Measurements from ENCODE around the gene MAG.

The MAG gene

DNA sequence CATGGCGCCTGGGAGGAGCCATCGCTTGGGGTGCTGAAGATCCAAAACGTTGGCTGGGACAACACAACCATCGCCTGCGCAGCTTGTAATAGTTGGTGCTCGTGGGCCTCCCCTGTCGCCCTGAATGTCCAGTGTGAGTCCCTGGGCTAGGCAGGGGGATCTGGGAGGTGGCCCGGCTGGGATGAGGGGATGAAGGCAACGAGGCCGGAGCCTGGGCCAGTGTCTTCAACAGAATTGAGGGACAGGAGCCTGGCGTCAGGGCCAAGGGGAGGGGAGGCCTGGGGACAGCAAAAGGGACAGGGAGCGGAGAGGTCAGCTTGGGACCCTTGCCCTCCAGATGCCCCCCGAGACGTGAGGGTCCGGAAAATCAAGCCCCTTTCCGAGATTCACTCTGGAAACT lies 49.0 kb downstream of the MAG start:
- 92% methylated on average over 16 of the region's 16 CpGs for WGBS
- Histone ChIP-seq H3K27ac (ENCODE audit: low read depth, low read length) (no peak overlapping the region), H3K9me3 (ENCODE audit: insufficient read depth, low read depth, low read length) (no peaks in the 10 kb centered on the region), H3K36me3 (ENCODE audit: insufficient read depth, low read length) (no peaks in the 10 kb centered on the region), H3K27me3 (ENCODE audit: insufficient read depth, low read length) (no peaks in the 10 kb centered on the region), H3K4me1 (ENCODE audit: insufficient read depth, low read length) (no peaks in the 10 kb centered on the region), H3K4me3 (ENCODE audit: low read length) (no peak overlapping the region), H3K9ac (ENCODE audit: low read depth, low read length) (no peak overlapping the region)

DNA sequence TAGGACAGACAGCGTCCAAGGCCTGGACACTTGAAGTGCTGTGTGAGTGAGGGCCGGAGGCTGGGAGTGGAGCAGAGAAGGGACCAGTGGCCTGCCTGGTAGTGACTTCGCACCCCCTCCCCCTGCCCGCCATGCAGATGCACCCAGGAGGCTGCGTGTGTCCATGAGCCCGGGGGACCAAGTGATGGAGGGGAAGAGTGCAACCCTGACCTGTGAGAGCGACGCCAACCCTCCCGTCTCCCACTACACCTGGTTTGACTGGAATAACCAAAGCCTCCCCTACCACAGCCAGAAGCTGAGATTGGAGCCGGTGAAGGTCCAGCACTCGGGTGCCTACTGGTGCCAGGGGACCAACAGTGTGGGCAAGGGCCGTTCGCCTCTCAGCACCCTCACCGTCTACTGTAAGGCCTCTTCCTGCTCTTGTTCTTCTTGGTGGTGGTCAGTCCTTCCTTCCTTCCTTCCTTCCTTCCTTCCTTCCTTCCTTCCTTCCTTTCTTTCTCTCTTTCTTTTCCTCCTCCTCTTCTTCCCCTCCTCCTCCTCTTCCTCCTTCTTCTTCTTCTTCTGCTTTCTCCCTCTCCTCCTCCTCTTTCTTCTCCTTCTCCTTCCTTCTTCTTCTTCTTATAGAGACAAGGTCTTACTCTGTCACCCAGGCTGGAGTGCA lies 49.7 kb downstream of the MAG start:
- 96% methylated on average over 14 of the region's 14 CpGs for WGBS

DNA sequence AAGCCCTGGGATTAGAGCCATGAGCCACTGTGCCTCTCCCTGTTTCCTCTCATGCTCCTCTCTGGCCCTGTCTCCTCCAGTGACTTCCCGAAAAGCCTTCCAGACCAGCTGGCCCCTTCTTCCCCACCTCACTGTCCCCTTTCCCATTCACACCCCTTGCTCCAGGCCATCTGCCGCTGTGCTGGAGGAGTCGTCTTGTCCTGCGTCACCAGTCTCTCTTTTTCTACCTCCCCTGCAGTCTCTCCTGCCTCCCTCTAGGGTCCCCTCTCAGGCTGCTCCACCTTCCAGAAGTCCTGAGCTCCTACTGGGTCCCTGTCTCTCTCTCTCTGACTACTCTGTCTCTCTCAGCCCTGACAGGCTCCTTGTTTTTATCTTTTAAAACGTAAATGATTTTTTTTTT lies 50.5 kb downstream of the MAG start:
- Histone ChIP-seq H3K9me3 (ENCODE audit: insufficient read depth, low read depth, low read length) (no peaks in the 10 kb centered on the region), H3K9ac (ENCODE audit: low read depth, low read length) (no peak overlapping the region), H3K4me3 (ENCODE audit: low read length) (no peak overlapping the region), H3K4me1 (ENCODE audit: insufficient read depth, low read length) (no peaks in the 10 kb centered on the region), H3K27me3 (ENCODE audit: insufficient read depth, low read length) (no peaks in the 10 kb centered on the region), H3K36me3 (ENCODE audit: insufficient read depth, low read length) (no peaks in the 10 kb centered on the region), H3K27ac (ENCODE audit: low read depth, low read length) (no peak overlapping the region)
- 72% methylated on average over 5 of the region's 5 CpGs for WGBS

More for the DNA sequence above, 49.7 kb downstream of the MAG start:
- Histone ChIP-seq H3K27ac (ENCODE audit: low read depth, low read length) (no peak overlapping the region), H3K9ac (ENCODE audit: low read depth, low read length) (no peak overlapping the region), H3K36me3 (ENCODE audit: insufficient read depth, low read length) (no peaks in the 10 kb centered on the region), H3K4me1 (ENCODE audit: insufficient read depth, low read length) (no peaks in the 10 kb centered on the region), H3K27me3 (ENCODE audit: insufficient read depth, low read length) (no peaks in the 10 kb centered on the region), H3K9me3 (ENCODE audit: insufficient read depth, low read depth, low read length) (no peaks in the 10 kb centered on the region), H3K4me3 (ENCODE audit: low read length) (no peak overlapping the region)

- WGBS = 89% methylated on average over 17 of the region's 17 CpGs
- Histone ChIP-seq H3K9me3 (ENCODE audit: insufficient read depth, low read depth, low read length) (no peaks in the 10 kb centered on the region), H3K9ac (ENCODE audit: low read depth, low read length) (no peak overlapping the region), H3K27ac (ENCODE audit: low read depth, low read length) (no peak overlapping the region), H3K36me3 (ENCODE audit: insufficient read depth, low read length) (no peaks in the 10 kb centered on the region), H3K27me3 (ENCODE audit: insufficient read depth, low read length) (no peaks in the 10 kb centered on the region), H3K4me3 (ENCODE audit: low read length) (no peak overlapping the region), H3K4me1 (ENCODE audit: insufficient read depth, low read length) (no peaks in the 10 kb centered on the region)
These were observed 52.6 kb downstream of the MAG start for GRCh38 chr19:35344511-35345031.

DNA sequence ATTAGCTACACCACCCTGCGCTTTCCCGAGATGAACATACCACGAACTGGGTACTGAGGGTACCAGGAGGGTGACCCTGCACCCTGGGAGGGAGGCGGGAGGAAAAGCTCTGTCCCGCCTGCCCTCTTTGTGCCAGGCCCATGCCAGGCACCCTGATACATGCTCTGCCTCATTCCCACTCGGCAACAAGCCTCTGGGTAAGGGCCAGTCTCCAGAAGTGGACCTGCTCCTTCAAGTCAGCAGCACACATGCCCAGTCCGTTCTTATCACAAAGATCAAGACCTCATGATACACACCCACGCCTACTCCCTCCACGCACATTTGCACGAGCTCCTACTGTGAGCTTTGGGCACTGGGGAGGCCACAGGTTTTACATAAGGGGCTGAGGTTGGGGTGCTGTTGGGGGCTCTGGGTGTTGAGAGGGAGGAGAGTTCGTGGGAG lies 53.7 kb downstream of the MAG start:
- H3K4me3 ChIP-seq (ENCODE audit: low read length) = no peak overlapping the region

DNA sequence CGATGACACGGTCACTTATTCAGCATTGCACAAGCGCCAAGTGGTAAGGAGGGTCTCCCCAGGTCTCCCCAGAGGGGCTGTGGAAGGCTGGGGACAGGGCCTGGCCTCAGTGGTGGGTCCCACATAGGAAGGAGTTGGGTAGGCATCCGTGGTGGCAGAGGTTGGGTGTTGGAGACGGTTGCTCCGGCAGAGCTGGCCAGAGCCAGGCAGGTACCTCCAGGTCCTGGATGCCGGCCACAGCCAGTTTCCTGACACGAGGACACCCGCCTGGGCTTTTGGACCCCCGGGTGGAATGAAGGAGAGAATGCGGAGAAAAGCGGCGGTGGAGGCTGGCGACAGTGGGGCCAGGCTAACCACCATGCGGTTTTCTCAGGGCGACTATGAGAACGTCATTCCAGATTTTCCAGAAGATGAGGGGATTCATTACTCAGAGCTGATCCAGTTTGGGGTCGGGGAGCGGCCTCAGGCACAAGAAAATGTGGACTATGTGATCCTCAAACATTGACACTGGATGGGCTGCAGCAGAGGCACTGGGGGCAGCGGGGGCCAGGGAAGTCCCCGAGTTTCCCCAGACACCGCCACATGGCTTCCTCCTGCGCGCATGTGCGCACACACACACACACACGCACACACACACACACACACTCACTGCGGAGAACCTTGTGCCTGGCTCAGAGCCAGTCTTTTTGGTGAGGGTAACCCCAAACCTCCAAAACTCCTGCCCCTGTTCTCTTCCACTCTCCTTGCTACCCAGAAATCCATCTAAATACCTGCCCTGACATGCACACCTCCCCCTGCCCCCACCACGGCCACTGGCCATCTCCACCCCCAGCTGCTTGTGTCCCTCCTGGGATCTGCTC lies 54.5 kb downstream of the MAG start:
- H3K4me1 ChIP-seq (ENCODE audit: insufficient read depth, low read length) = no peaks in the 10 kb centered on the region
- no peaks in the 10 kb centered on the region for H3K27me3 ChIP-seq (ENCODE audit: insufficient read depth, low read length)
- H3K9me3 ChIP-seq (ENCODE audit: insufficient read depth, low read depth, low read length) = no peaks in the 10 kb centered on the region
- H3K36me3 ChIP-seq (ENCODE audit: insufficient read depth, low read length) = no peaks in the 10 kb centered on the region
- no peak overlapping the region for H3K27ac ChIP-seq (ENCODE audit: low read depth, low read length)
- H3K4me3 ChIP-seq (ENCODE audit: low read length) = no peak overlapping the region
- WGBS = 92% methylated on average over 28 of the region's 28 CpGs
- no peak overlapping the region for H3K9ac ChIP-seq (ENCODE audit: low read depth, low read length)

More for the DNA sequence above, 53.7 kb downstream of the MAG start:
- H3K27ac ChIP-seq (ENCODE audit: low read depth, low read length) = no peak overlapping the region
- no peaks in the 10 kb centered on the region for H3K36me3 ChIP-seq (ENCODE audit: insufficient read depth, low read length)
- no peaks in the 10 kb centered on the region for H3K4me1 ChIP-seq (ENCODE audit: insufficient read depth, low read length)
- H3K27me3 ChIP-seq (ENCODE audit: insufficient read depth, low read length) = no peaks in the 10 kb centered on the region
- WGBS = 92% methylated on average over 11 of the region's 11 CpGs
- H3K9me3 ChIP-seq (ENCODE audit: insufficient read depth, low read depth, low read length) = no peaks in the 10 kb centered on the region
- H3K9ac ChIP-seq (ENCODE audit: low read depth, low read length) = no peak overlapping the region

GRCh38 chr19:35347171-35347929 lies 55.4 kb downstream of the MAG start, which contains the start of gene FFAR1:
FFAR1 (plus strand) TSS chr19:35347902; CDS start chr19:35351552, 3,650 bp downstream.
- H3K9ac ChIP-seq (ENCODE audit: low read depth, low read length) = no peak within 1 kb of the TSS
- H3K4me3 ChIP-seq (ENCODE audit: low read length) = no peak within 1 kb of the TSS
- WGBS = 94% methylated on average over 18 of the region's 18 CpGs

DNA sequence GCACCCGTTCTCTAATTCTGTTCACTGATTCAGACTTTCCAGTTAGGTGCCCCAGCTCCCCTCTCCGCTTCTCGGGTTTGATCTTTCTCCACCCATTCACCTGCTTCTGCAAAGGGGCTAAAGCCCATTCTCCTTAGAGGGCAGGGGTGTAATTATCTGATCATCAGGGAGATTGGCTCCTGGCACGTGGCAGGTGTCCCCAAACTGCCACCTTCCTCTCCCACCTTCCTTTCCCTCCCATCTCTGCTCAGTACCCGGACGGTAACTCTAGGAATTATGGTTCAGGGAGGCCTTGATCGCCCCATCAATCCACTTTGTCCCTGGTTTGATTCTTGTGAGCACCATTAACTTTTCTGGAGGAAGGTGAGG lies 56.0 kb downstream of the MAG start:
- H3K4me3 ChIP-seq (ENCODE audit: low read length) = no peak overlapping the region
- H3K27me3 ChIP-seq (ENCODE audit: insufficient read depth, low read length) = no peaks in the 10 kb centered on the region
- no peaks in the 10 kb centered on the region for H3K4me1 ChIP-seq (ENCODE audit: insufficient read depth, low read length)
- H3K9me3 ChIP-seq (ENCODE audit: insufficient read depth, low read depth, low read length) = no peaks in the 10 kb centered on the region
- no peaks in the 10 kb centered on the region for H3K36me3 ChIP-seq (ENCODE audit: insufficient read depth, low read length)
- WGBS = 94% methylated on average over 7 of the region's 7 CpGs
- no peak overlapping the region for H3K9ac ChIP-seq (ENCODE audit: low read depth, low read length)
- H3K27ac ChIP-seq (ENCODE audit: low read depth, low read length) = no peak overlapping the region

More at GRCh38 chr19:35347171-35347929, 55.4 kb downstream of the MAG start, which contains the start of gene FFAR1:
- Histone ChIP-seq H3K27me3 (ENCODE audit: insufficient read depth, low read length) (no peaks in the 10 kb centered on the region), H3K9me3 (ENCODE audit: insufficient read depth, low read depth, low read length) (no peaks in the 10 kb centered on the region), H3K27ac (ENCODE audit: low read depth, low read length) (no peak within 1 kb of the TSS), H3K4me1 (ENCODE audit: insufficient read depth, low read length) (no peaks in the 10 kb centered on the region), H3K36me3 (ENCODE audit: insufficient read depth, low read length) (no peaks in the 10 kb centered on the region)

DNA sequence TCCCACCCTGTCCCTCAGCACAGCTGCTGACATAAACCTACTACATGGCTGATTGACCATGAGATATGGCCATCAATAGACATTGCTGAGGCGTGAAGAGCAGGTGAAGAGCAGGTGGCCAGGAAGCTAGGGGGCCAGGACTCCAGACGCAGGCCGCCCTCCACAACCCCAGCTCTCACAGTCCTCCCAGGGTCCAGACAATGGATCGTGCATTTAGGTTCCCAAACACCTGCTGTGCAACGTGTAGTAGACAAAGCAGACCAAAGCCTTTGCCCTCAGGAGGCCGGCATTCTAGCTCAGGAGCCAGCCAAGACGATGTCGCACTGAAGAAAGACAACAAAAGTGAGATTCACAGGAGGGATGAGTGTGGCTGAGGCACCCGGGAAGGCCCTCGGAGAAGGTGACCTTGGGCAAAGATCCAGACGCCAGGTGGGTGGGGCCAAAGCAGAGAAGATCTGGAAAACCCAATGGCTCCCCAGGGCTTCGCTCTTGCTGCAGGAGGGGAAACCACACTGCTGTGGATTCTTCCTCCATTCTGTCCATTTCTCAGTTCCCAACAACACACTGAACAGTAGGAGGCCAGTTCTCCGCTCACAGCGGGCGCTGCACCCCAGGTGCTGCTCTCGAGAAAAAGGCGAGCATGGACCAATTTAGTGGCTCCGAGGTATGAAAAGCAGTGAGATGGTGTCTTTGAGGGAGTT lies 57.1 kb downstream of the MAG start:
- H3K4me3 ChIP-seq (ENCODE audit: low read length) = no peak overlapping the region
- no peaks in the 10 kb centered on the region for H3K36me3 ChIP-seq (ENCODE audit: insufficient read depth, low read length)
- no peak overlapping the region for H3K9ac ChIP-seq (ENCODE audit: low read depth, low read length)
- 82% methylated on average over 18 of the region's 18 CpGs for WGBS
- no peak overlapping the region for H3K27ac ChIP-seq (ENCODE audit: low read depth, low read length)
- H3K4me1 ChIP-seq (ENCODE audit: insufficient read depth, low read length) = no peaks in the 10 kb centered on the region
- no peaks in the 10 kb centered on the region for H3K9me3 ChIP-seq (ENCODE audit: insufficient read depth, low read depth, low read length)
- no peaks in the 10 kb centered on the region for H3K27me3 ChIP-seq (ENCODE audit: insufficient read depth, low read length)

GRCh38 chr19:35349614-35350521 lies 57.9 kb downstream of the MAG start:
- Histone ChIP-seq H3K36me3 (ENCODE audit: insufficient read depth, low read length) (no peaks in the 10 kb centered on the region), H3K27me3 (ENCODE audit: insufficient read depth, low read length) (no peaks in the 10 kb centered on the region), H3K4me1 (ENCODE audit: insufficient read depth, low read length) (no peaks in the 10 kb centered on the region), H3K9me3 (ENCODE audit: insufficient read depth, low read depth, low read length) (no peaks in the 10 kb centered on the region), H3K27ac (ENCODE audit: low read depth, low read length) (no peak overlapping the region), H3K4me3 (ENCODE audit: low read length) (no peak overlapping the region), H3K9ac (ENCODE audit: low read depth, low read length) (no peak overlapping the region)
- WGBS = 92% methylated on average over 17 of the region's 17 CpGs
